GM19351 (cell line): Measurements from ENCODE around the gene TXLNB.
A peak's percentile ranks its signal among the peaks of the same experiment; 100 is the strongest.

Experiments used
- ATAC-seq: cut with Tn5 transposase; IDR thresholded peaks from one replicate; pipeline ENCODE4 v1.9.1; 2021; ENCODE audit warnings: mild to moderate bottlenecking, moderate library complexity; ENCODE audit not compliant: unreplicated experiment

TXLNB gene

GRCh38 chr6:139291813-139292619 lies at the start of gene TXLNB:
Gene TXLNB (minus strand): TSS chr6:139291998. CDS start chr6:139288899, 3,099 bp downstream.
- peak; percentile 69 for ATAC-seq

- no peak for ATAC-seq
Measured at GRCh38 chr6:139341060-139341459, 49.3 kb upstream of the TXLNB start.

- no peak for ATAC-seq
Measured at GRCh38 chr6:139338795-139339194, 47.0 kb upstream of the TXLNB start.

GRCh38 chr6:139337830-139338229 lies 46.0 kb upstream of the TXLNB start:
- no peak for ATAC-seq

GRCh38 chr6:139337001-139337400 lies 45.2 kb upstream of the TXLNB start:
- no peak for ATAC-seq

GRCh38 chr6:139336488-139336887 lies 44.7 kb upstream of the TXLNB start:
- no peak for ATAC-seq

- no peak for ATAC-seq
Measured at GRCh38 chr6:139335447-139336210, 43.8 kb upstream of the TXLNB start.

- no peak for ATAC-seq
Measured at GRCh38 chr6:139334806-139335446, 43.1 kb upstream of the TXLNB start.

- no peak for ATAC-seq
Measured at GRCh38 chr6:139330826-139331500, 39.2 kb upstream of the TXLNB start.

GRCh38 chr6:139330306-139330705 lies 38.5 kb upstream of the TXLNB start:
- ATAC-seq, result no peak

GRCh38 chr6:139329224-139329623 lies 37.4 kb upstream of the TXLNB start:
- ATAC-seq, result no peak

- ATAC-seq, result peak; percentile 53
Measured at GRCh38 chr6:139327038-139327437, 35.2 kb upstream of the TXLNB start.

- ATAC-seq, result no peak
Measured at GRCh38 chr6:139325686-139326085, 33.9 kb upstream of the TXLNB start.

- peak; percentile 53 for ATAC-seq
Measured at GRCh38 chr6:139325125-139325524, 33.3 kb upstream of the TXLNB start.

GRCh38 chr6:139324301-139324555 lies 32.4 kb upstream of the TXLNB start:
- no peak for ATAC-seq

GRCh38 chr6:139323511-139324300 lies 31.9 kb upstream of the TXLNB start:
- ATAC-seq, result peak; percentile 34

GRCh38 chr6:139320081-139320480 lies 28.3 kb upstream of the TXLNB start:
- ATAC-seq, result no peak

- ATAC-seq, result no peak
Measured at GRCh38 chr6:139316622-139317317, 25.0 kb upstream of the TXLNB start.

- no peak for ATAC-seq
Measured at GRCh38 chr6:139313784-139314545, 22.2 kb upstream of the TXLNB start.
